Right lobe of liver (tissue), 4 donors: Measurements from ENCODE around the gene OSM.

Experiments
- CTCF ChIP-seq, 4 donors: fragments of 200-600 bp in 3 of 4; fragments of 450-650 bp in 1 of 4; IDR thresholded peaks; one replicate each; pipeline versions ENCODE4 v1.5.1 to v1.8.0; 2016 to 2022; ENCODE audit warnings: antibody characterized with exemption in 4 of 4, mild to moderate bottlenecking in 2 of 4
- POLR2A ChIP-seq: fragments of 450-650 bp; IDR thresholded peaks from one replicate; pipeline ENCODE4 v1.6.1; 2017; ENCODE audit warnings: antibody characterized with exemption, mild to moderate bottlenecking
- donor health status: DM: no; HTN: no; CAD: no.
- donor health status: DM: no; HTN: no; CAD: no.
- donor health status: DM: no; HTN: yes; CAD: no.

DNA sequence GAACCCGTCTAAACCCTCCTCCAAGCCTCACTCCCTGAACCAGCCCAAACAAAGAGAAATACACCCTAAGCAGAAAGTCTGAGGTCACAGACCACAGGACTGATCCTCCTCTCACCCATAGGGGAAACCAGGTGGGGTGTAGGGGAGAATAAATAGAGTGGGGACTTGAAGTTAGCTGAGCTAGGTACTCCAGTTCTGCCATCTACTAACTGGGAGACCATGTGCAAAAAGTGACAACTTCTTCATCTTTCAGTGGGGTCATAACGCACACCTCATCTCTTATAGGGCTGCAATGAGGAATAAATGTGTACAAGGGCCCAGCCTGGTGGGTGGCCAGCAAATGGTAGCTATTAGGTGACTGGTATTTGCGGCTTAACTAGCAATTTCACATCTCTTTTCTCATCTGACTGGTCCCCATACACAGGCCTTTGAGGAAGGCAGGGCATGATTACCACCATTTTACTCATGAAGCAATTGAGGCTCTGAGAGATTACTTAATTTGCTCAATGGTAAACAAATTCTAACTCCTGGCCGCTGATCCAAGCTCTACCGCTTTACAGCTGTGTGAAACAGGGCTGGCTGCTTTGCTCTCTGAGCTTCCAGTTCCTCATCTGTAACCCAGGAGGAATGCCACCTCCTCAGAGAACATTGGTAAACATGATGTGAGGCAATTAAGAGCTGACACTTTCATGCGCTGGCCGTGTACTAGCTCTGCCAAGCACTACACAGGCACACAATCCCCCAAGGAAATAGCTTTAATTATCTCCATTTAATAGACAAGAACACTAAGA is 43.5 kb upstream of the OSM start:
- TF ChIP-seq CTCF (IDR thresholded peaks at IDR 0.05): no peak
- TF ChIP-seq POLR2A: no peak
